ENCODE data around the gene CCNI2.

- TF ChIP-seq GATA1 (IDR thresholded peaks at IDR 0.05; ENCODE audit: low read depth, low read length) (no peak), POLR2A (IDR thresholded peaks at IDR 0.05; ENCODE audit: low read length) (no peak)
Measured at GRCh38 chr5:132760049-132760420, 12.8 kb downstream of the CCNI2 start.
